ENCODE measurements around the gene SYNPO2.

DNA sequence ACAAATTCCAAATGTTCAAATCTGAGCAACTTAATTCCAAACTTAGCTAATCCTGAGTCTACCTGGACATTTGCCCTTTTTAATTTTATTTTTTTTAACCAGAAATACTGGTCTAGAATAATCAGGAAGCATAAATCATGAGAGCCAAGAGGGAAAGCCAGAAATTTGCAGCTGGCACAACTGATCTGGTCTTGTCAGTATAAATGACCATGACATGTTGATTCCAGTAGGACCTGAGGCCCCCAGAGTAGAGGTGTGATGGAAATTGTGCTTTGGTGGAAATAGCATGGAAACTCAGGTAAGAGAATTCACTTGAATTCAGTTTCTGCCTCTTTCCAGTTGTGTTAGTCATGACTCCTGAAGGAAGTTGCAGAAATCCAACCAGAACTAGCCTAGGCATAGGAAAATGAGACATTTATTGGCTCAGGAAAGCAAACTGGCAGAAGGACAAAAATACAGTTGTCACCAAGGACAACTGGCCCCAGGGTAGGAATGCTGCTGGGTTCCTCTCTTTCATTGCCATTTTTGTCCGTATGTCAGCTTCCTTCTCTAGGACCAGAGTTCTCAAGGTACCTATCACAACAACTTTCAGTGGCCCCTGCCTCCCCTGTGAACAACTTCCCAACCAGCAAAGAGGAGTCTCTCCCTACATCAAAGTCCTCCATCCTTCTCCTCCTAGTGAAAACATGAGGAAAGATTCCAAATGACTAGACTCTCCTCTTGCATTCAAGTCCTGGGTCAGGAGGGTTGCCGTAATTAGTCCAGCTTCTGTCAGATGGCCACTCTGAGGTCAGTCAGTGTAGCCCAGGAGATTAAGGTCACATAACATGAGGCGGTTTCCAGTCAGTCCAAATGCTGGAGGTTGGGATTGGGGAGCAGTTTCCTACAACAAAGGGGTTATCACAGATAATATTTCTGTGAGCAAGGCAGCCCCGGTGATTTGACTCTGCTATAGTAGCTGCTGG lies 217.7 kb downstream of the SYNPO2 start:
- TF ChIP-seq, protein P1, sequence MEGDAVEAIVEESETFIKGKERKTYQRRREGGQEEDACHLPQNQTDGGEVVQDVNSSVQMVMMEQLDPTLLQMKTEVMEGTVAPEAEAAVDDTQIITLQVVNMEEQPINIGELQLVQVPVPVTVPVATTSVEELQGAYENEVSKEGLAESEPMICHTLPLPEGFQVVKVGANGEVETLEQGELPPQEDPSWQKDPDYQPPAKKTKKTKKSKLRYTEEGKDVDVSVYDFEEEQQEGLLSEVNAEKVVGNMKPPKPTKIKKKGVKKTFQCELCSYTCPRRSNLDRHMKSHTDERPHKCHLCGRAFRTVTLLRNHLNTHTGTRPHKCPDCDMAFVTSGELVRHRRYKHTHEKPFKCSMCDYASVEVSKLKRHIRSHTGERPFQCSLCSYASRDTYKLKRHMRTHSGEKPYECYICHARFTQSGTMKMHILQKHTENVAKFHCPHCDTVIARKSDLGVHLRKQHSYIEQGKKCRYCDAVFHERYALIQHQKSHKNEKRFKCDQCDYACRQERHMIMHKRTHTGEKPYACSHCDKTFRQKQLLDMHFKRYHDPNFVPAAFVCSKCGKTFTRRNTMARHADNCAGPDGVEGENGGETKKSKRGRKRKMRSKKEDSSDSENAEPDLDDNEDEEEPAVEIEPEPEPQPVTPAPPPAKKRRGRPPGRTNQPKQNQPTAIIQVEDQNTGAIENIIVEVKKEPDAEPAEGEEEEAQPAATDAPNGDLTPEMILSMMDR (conservative IDR thresholded peaks at IDR 0.05 in 1 of 2, IDR thresholded peaks at IDR 0.05 in 1 of 2; ENCODE audit: extremely low read depth in 1 of 2, insufficient read depth in 1 of 2, low read depth in 1 of 2, low read length in 2 of 2): no peak
- no peak for TF ChIP-seq EZH2 (IDR thresholded peaks at IDR 0.05; ENCODE audit: borderline replicate concordance, low read length)

All from mammary epithelial cell (primary cell).